Measurements from ENCODE around the gene VEZT.
"Not testable (repeated sequence)": the region's sequence is repeated elsewhere in the genome, so short reads cannot be mapped to it uniquely, and the experiment has no call there.

The VEZT gene

GRCh38 chr12:95217377-95218149 lies at the start of gene VEZT, which contains the start of gene FGD6:
VEZT (plus strand) TSS chr12:95217807; CDS start chr12:95217851, 44 bp downstream.
FGD6 (minus strand) TSS chr12:95217467; CDS start chr12:95217240, 227 bp downstream.
- peak; percentile 99 for DNase-seq

GRCh38 chr12:95168746-95169145 lies 48.9 kb upstream of the VEZT start:
- no peak for DNase-seq

- DNase-seq: no peak
Measured at GRCh38 chr12:95169368-95169767, 48.2 kb upstream of the VEZT start.

GRCh38 chr12:95173392-95174251 lies 44.0 kb upstream of the VEZT start:
- DNase-seq: no peak

GRCh38 chr12:95177201-95177768 lies 40.3 kb upstream of the VEZT start:
- DNase-seq: no peak

GRCh38 chr12:95178136-95178535 lies 39.5 kb upstream of the VEZT start:
- DNase-seq: no peak

- DNase-seq: no peak
Measured at GRCh38 chr12:95179011-95179410, 38.6 kb upstream of the VEZT start.

GRCh38 chr12:95181103-95181502 lies 36.5 kb upstream of the VEZT start:
- DNase-seq: no peak

- no peak for DNase-seq
Measured at GRCh38 chr12:95182868-95183415, 34.7 kb upstream of the VEZT start.

GRCh38 chr12:95184121-95184520 lies 33.5 kb upstream of the VEZT start:
- DNase-seq: no peak

- DNase-seq: no peak
Measured at GRCh38 chr12:95185072-95185471, 32.5 kb upstream of the VEZT start.

GRCh38 chr12:95185854-95186253 lies 31.8 kb upstream of the VEZT start:
- no peak for DNase-seq

GRCh38 chr12:95187865-95188415 lies 29.7 kb upstream of the VEZT start:
- no peak for DNase-seq

- DNase-seq: no peak
Measured at GRCh38 chr12:95191060-95191696, 26.4 kb upstream of the VEZT start.

GRCh38 chr12:95192271-95192670 lies 25.3 kb upstream of the VEZT start:
- DNase-seq: no peak

- DNase-seq: no peak
Measured at GRCh38 chr12:95193139-95193538, 24.5 kb upstream of the VEZT start.

GRCh38 chr12:95195122-95195521 lies 22.5 kb upstream of the VEZT start:
- no peak for DNase-seq

- DNase-seq: not testable (repeated sequence)
Measured at GRCh38 chr12:95196875-95197569, 20.6 kb upstream of the VEZT start.

GRCh38 chr12:95197636-95198035 lies 20.0 kb upstream of the VEZT start:
- DNase-seq: no peak

- no peak for DNase-seq
Measured at GRCh38 chr12:95198914-95199313, 18.7 kb upstream of the VEZT start.

GRCh38 chr12:95200128-95200894 lies 17.3 kb upstream of the VEZT start:
- no peak for DNase-seq
